SK-N-MC (cell line): Measurements from ENCODE around the gene ASIC5.

Source experiments
- DNase-seq: peaks from one replicate; pipeline ENCODE4 v3.0.0-alpha.2; 2011; ENCODE audit warnings: low read depth, low spot score
- H3K27ac ChIP-seq: fragments of 200-600 bp; sonication (generic); 2 replicates; pipeline ENCODE4 v1.5.1; 2016; ENCODE audit warnings: mixed run types
- H3K36me3 ChIP-seq: fragments of 200-600 bp; sonication (generic); 2 replicates; pipeline ENCODE4 v1.6.1; 2017; ENCODE audit warnings: antibody characterized with exemption, low read length, mixed read lengths; ENCODE audit not compliant: insufficient read depth
- H3K4me3 ChIP-seq: fragments of 200-600 bp; sonication (generic); 2 replicates; pipeline ENCODE4 v1.5.1; 2016
- H3K9ac ChIP-seq: fragments of 200-600 bp; sonication (generic); 2 replicates; pipeline ENCODE4 v1.8.0; 2017; ENCODE audit warnings: mixed run types, mixed read lengths; ENCODE audit not compliant: insufficient read length
- H3K9me3 ChIP-seq: fragments of 200-600 bp; sonication (generic); 2 replicates; pipeline ENCODE4 v1.6.1; 2017; ENCODE audit warnings: low read depth, mild to moderate bottlenecking, antibody characterized with exemption, low read length, moderate library complexity, mixed read lengths
- EZH2 ChIP-seq: fragments of 200-600 bp; sonication (generic); IDR thresholded peaks from one replicate; pipeline ENCODE4 v1.6.1; 2017; ENCODE audit warnings: antibody characterized with exemption
- FOXP2 ChIP-seq: optimal IDR thresholded peaks from 2 replicates; pipeline ENCODE3; 2011; ENCODE audit warnings: mild to moderate bottlenecking, moderate library complexity; ENCODE audit not compliant: insufficient read depth; ENCODE audit errors: extremely low read length, control extremely low read depth
- POLR2AphosphoS5 ChIP-seq: IDR thresholded peaks from 2 replicates; pipeline ENCODE4 v1.6.1; 2012; ENCODE audit warnings: mild to moderate bottlenecking, low read depth, low read length, borderline replicate concordance

The ASIC5 gene

DNA sequence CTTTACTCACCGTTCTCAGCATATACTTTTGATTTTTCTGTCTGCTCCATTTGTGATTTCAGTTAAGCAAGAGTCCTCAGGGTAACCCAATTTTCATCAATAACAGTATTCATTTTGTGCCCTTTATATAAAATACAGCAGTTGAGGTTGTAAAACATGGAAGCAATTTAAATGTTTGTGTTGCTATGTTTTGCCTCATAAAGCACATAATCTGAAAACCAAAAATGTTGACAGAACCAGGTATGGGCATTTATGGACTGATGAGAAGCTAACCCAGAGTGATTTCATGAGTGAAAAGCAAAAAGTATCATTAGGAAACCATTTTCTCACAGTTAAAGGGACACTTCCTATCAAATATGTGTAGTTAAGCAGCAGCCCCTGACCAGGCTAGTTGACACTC lies at the start of gene ASIC5:
Gene ASIC5, minus strand, starts transcription at position 101 of the 400 bp plus-strand sequence. Its CDS starts 51 bp downstream, at position 50.
- no peak for TF ChIP-seq EZH2
- no peak for TF ChIP-seq FOXP2
- no peak for TF ChIP-seq POLR2AphosphoS5
- no peak within 1 kb of the TSS for H3K27ac ChIP-seq
- H3K4me3 ChIP-seq, result no peak within 1 kb of the TSS
- no peak within 1 kb of the TSS for H3K9ac ChIP-seq
- H3K9me3 ChIP-seq, result no peaks in the 10 kb centered on the region
- DNase-seq, result no peak
- H3K36me3 ChIP-seq, result no peaks in the 10 kb centered on the region

GRCh38 chr4:155914782-155915181 lies 48.7 kb upstream of the ASIC5 start:
- H3K4me3 ChIP-seq, result no peak overlapping the region
- H3K27ac ChIP-seq, result no peak overlapping the region
- DNase-seq, result no peak
- H3K9me3 ChIP-seq, result no peaks in the 10 kb centered on the region
- TF ChIP-seq FOXP2 (no peak), EZH2 (no peak), POLR2AphosphoS5 (no peak)
- no peak overlapping the region for H3K9ac ChIP-seq
- no peaks in the 10 kb centered on the region for H3K36me3 ChIP-seq

DNA sequence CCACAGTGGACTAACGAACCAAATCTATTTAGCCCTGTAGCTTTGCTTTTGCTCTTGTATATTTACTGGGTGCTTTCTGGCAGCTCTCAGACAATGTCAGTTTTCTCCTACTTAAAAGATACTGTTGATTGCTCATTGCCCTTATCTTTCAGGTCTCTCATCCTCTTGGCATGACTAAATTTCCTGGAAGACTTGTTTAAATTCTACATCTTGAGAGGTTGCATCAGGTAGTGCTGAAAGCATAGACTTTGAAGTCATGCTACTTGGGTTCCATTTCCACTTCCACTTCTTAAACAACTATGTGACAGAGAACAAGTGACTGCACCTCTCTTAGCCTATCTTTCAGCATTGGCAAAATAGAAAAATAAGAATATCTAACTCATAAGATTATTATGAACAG lies 45.8 kb upstream of the ASIC5 start:
- no peak for DNase-seq
- no peak overlapping the region for H3K27ac ChIP-seq
- H3K9ac ChIP-seq, result no peak overlapping the region
- no peaks in the 10 kb centered on the region for H3K36me3 ChIP-seq
- no peaks in the 10 kb centered on the region for H3K9me3 ChIP-seq
- no peak overlapping the region for H3K4me3 ChIP-seq
- TF ChIP-seq EZH2 (no peak), FOXP2 (no peak), POLR2AphosphoS5 (no peak)

DNA sequence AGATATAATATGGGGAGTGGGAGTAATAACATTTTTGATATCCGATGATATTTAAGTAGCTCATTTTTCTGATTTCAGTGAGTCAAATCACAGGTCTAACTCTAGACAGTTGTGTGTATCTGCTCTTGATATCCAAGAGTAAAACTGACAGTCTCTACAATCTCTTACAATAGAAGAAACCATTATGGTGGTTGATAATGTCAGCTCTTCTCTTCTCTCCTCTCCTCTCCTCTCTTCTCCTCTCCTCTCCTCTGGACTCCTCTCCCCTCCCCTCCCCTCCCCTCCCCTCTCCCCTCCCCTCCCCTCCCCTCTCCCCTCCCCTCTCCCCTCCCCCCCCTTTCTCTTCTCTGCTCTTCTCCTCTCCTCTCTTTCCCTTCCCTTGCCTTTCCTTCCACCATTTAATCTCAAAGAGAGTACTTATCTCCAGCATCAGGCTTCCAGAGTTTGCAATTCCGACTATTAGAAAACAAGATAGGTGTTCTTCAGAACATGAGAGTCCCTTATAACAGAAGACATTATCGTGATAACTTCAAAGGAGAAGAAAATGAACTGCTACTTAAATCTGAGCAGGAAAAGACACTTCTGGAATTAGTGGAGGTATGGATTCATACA lies 43.6 kb upstream of the ASIC5 start:
- H3K27ac ChIP-seq, result no peak overlapping the region
- TF ChIP-seq POLR2AphosphoS5 (no peak), FOXP2 (no peak), EZH2 (no peak)
- DNase-seq, result no peak
- no peak overlapping the region for H3K4me3 ChIP-seq
- no peaks in the 10 kb centered on the region for H3K9me3 ChIP-seq
- no peaks in the 10 kb centered on the region for H3K36me3 ChIP-seq
- H3K9ac ChIP-seq, result no peak overlapping the region

DNA sequence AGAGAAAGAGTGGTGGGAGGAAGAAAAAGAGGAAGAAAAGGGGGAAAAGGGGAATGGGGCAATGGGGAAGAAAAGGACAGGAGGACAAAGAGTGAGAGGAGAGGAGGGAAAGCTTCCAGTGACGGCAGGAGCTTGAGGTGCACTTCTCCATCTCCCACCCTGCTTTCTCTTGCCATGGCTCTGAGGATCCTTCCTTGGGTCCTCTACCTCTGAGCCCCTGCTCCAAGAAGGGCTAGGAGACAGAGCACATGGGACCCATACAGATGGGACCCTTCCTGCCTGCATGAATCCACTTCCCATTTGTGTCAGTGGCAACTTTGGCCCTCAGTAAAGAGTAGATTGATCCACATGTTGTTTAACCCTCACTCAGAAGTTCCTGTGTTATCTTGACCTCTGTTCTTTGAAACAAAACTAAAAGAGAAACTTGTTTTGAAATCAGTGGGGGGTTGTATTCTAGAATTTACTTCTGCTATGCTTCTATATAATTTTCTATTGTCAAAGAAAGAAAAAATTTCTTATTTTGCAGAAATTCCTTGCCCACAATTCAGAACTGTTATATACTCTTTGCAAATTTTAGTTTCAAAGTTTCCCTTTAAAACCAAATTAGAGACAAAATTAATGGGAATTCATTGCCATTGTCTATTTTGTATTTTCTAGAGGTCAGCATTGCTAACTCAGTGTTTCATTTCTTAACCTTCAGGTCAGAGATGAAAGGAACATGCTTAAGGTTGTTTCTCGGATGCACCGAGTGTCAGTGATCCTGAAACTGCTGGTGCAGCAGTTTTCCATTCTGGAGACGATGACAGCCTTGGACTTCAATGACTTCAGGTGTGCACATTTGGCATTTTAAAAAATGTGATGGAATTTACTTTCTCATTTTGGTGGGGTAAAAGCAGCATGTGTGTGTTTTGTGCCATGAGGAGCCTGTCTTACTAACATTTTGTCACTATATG lies 42.4 kb upstream of the ASIC5 start:
- Histone ChIP-seq H3K27ac (no peak overlapping the region), H3K9me3 (no peaks in the 10 kb centered on the region), H3K9ac (no peak overlapping the region), H3K36me3 (no peaks in the 10 kb centered on the region), H3K4me3 (no peak overlapping the region)
- no peak for DNase-seq
- TF ChIP-seq EZH2 (no peak), POLR2AphosphoS5 (no peak), FOXP2 (no peak)

DNA sequence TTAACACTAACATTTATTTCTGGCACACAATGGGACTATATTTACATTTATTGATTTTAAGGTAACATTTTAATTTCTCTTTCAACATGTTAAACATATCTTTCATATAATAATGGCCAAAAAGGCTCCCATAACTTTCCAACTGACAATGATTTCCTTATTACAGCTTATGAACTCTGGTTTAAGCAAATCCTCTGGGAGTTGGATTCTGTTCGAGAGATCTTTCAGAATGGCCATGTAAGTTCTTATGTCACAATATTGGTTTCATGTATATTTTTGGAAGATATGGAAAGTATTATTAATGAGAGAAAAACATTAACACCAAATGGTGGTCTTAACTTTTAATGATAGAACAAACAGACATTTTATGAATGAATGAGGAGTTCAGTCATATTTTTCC lies 41.5 kb upstream of the ASIC5 start:
- H3K4me3 ChIP-seq, result no peak overlapping the region; the same call in 1 of the 2 replicates
- no peak overlapping the region for H3K9ac ChIP-seq
- H3K36me3 ChIP-seq, result no peaks in the 10 kb centered on the region
- H3K27ac ChIP-seq, result peak overlapping the region; percentile 60; the same call in 1 of the 2 replicates
- TF ChIP-seq POLR2AphosphoS5 (no peak), FOXP2 (no peak), EZH2 (no peak)
- no peaks in the 10 kb centered on the region for H3K9me3 ChIP-seq
- DNase-seq, result no peak

DNA sequence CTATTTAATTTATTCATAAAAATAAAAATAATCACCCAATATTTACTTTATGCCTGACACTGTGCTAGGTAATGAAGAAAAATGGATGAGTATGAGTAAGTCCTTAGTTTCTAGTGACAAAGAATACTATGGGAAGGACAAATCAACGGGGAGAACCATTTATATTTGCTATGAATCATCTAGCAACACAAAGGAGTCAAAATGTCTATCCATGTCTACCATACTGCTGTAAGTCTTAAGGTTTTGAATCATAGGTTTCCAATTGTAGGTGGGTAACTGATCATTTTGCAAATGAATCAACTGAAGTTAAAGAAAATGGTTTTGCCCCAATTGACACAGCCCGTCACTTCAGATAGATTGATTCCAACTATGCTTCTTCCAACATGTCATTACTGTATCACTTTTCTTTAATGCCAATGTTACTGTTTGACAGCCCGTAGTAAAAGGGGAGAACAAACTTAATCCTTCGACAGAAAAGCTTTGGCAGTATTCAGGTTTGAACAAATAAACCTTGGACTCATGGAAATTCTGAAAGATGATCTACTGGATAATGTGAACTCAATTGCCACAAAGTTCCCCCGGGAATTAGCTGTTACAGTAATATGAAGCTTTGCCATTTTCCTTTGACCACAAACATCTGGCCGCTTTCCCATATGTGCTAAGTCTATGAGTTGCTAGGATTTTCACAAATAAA lies 40.6 kb upstream of the ASIC5 start:
- no peaks in the 10 kb centered on the region for H3K36me3 ChIP-seq
- H3K4me3 ChIP-seq, result peak overlapping the region; percentile 53
- DNase-seq, result peak; percentile 94
- H3K9ac ChIP-seq, result no peak overlapping the region
- peak overlapping the region; percentile 60; the same call in 1 of the 2 replicates for H3K27ac ChIP-seq
- TF ChIP-seq EZH2, result no peak
- no peak; the same call in 1 of the 2 replicates for TF ChIP-seq POLR2AphosphoS5
- TF ChIP-seq FOXP2, result peak; percentile 31
- no peaks in the 10 kb centered on the region for H3K9me3 ChIP-seq

DNA sequence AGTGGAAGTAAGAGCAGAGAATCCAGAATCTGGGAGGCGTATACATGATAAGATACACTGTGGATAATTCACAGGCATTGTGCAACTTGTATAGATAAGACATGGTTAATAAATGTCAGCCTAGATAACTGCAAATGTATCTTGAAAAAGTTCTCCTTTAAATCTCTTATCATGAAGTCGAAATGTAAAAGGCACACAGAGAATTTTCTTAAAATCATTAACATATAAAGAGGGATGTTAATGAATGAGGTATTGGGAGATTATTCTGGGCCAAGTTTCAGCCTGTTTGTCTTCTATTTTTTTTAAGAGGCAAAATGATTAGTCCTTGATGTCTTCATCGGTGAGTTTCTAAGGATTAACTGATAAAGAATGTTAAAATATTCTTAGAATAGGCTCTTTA lies 38.3 kb upstream of the ASIC5 start:
- no peak for DNase-seq
- TF ChIP-seq FOXP2 (no peak), EZH2 (no peak), POLR2AphosphoS5 (no peak)
- H3K27ac ChIP-seq, result no peak overlapping the region
- no peaks in the 10 kb centered on the region for H3K36me3 ChIP-seq
- H3K4me3 ChIP-seq, result no peak overlapping the region
- H3K9me3 ChIP-seq, result no peaks in the 10 kb centered on the region
- no peak overlapping the region for H3K9ac ChIP-seq
